ENCODE measurements around the gene PPFIBP2.

PPFIBP2 gene

DNA sequence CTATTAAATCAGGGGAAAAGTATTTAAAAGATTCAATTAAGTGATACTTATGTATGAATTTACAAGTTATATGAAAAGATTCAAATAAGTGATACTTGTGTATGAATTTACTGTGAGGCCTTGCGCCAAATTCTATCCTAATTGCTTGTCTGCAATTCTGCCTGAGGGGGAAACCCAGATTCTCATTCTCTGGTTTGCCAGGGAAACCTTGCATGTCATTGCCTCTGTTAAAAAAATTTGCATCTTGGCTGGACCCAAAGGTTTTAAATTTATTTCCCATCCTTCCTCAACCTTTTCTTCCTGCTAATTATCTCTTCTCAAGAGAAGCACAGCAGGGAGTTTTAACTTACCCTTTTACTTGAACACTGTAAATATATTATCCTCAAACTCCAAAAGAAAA is 14.7 kb upstream of the PPFIBP2 start:
- TF ChIP-seq CTCF (conservative IDR thresholded peaks at IDR 0.05): no peak
- H3K27ac ChIP-seq: no peak overlapping the region

DNA sequence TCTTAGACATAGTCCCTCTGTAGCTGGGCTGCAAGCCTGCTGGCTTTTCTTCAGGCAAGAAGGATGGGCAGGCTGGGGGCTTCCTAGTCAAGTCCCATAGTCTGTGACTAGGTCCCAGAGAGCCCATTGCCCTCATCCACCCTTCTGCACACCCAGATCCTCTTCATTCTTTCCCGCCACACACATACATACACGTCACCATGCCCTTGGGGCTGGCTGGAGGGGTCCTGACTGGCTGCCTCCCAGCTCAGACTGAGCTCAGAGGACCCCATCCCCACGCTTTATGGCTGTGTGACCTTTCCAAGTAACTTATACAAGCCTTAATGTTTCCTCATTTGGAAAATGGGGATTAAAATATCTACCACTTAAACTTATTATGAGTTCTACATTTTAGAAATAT is 13.5 kb upstream of the PPFIBP2 start:
- no peak overlapping the region for H3K27ac ChIP-seq
- TF ChIP-seq CTCF (conservative IDR thresholded peaks at IDR 0.05): no peak
- no peak for TF ChIP-seq ZFX (IDR thresholded peaks at IDR 0.05)

DNA sequence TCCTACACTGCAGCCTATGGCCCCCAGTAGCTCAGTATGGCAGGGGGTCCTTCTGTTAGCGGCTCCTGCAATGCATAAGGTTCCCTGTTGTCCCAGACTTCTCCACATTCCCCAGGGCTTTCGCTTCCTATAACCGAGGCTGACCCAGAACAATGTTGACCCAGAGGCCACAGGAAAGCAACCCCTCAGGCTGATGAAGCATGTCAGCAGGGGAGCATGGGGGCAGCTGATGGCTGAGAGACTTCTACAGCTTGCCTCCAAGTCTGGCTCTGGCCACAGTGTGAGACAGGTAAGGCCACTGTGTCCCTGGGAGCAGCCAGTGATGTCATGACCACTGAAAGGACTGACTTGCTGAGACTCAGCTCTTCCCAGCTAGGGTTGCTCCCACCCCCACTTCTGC is 12.5 kb upstream of the PPFIBP2 start:
- TF ChIP-seq ZFX (IDR thresholded peaks at IDR 0.05) (no peak), CTCF (conservative IDR thresholded peaks at IDR 0.05) (no peak)
- H3K27ac ChIP-seq: no peak overlapping the region

GRCh38 chr11:7501894-7502293 is 11.9 kb upstream of the PPFIBP2 start:
- H3K27ac ChIP-seq: no peak overlapping the region
- no peak for TF ChIP-seq ZFX (IDR thresholded peaks at IDR 0.05)
- no peak for TF ChIP-seq CTCF (conservative IDR thresholded peaks at IDR 0.05)

DNA sequence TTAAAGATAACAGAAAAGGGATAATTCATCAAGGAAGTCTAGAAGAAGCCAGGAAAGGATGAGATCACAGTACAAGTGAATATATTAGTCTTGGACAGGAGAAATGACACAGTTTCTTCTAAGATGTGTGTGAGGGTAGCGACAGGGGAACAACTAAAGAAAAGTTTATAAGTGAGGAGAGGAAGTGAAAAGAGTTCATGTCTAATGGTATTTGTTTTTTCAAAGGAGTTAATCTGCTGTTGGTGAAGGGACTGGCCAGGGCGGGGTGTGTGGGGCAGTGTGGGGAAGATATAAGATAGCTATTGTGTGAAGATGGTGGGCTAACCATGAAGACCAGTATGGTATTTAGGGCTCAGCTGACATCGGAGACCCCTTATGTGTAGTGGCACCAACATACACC is 7.6 kb upstream of the PPFIBP2 start:
- no peak for TF ChIP-seq CTCF (conservative IDR thresholded peaks at IDR 0.05)
- no peak for TF ChIP-seq ZFX (IDR thresholded peaks at IDR 0.05)

GRCh38 chr11:7508087-7508486 is 5.7 kb upstream of the PPFIBP2 start:
- TF ChIP-seq ZFX (IDR thresholded peaks at IDR 0.05) (no peak), CTCF (conservative IDR thresholded peaks at IDR 0.05) (no peak)
- H3K27ac ChIP-seq: no peak overlapping the region

More for the DNA sequence above, 7.6 kb upstream of the PPFIBP2 start:
- no peak overlapping the region for H3K27ac ChIP-seq

- H3K27ac ChIP-seq: no peak overlapping the region
- TF ChIP-seq ZFX (IDR thresholded peaks at IDR 0.05) (no peak), CTCF (conservative IDR thresholded peaks at IDR 0.05) (no peak)
These were observed 3.8 kb upstream of the PPFIBP2 start for GRCh38 chr11:7509966-7510365.
